Measurements from ENCODE around the gene TCEAL1.
"Not testable (repeated sequence)": the region's sequence is repeated elsewhere in the genome, so short reads cannot be mapped to it uniquely, and the experiment has no call there.

TCEAL1 gene

GRCh38 chrX:103644125-103644524 is 15.3 kb downstream of the TCEAL1 start:
- no peaks in the 10 kb centered on the region for H3K27me3 ChIP-seq (replicated peaks)
- in situ Hi-C loops (cut with HindIII; ENCODE audit: low pct_ligation_motif_present, low sequenced_read_pairs): no loop called here
- DNase-seq: no peak
- no peak overlapping the region for H3K27ac ChIP-seq
- no peak for TF ChIP-seq CTCF (IDR thresholded peaks at IDR 0.05; ENCODE audit: low read depth, low read length, missing control alignments)
- no peak overlapping the region for H3K4me3 ChIP-seq (ENCODE audit: low read depth, low read length)
- no peaks in the 10 kb centered on the region for H3K36me3 ChIP-seq (replicated peaks)

GRCh38 chrX:103647630-103648029 is 18.9 kb downstream of the TCEAL1 start:
- TF ChIP-seq CTCF (IDR thresholded peaks at IDR 0.05; ENCODE audit: low read depth, low read length, missing control alignments): no peak
- no peak for DNase-seq
- Histone ChIP-seq H3K4me3 (ENCODE audit: low read depth, low read length) (no peak overlapping the region), H3K27ac (no peak overlapping the region), H3K27me3 (replicated peaks) (no peaks in the 10 kb centered on the region), H3K36me3 (replicated peaks) (no peaks in the 10 kb centered on the region)
- in situ Hi-C loops (cut with HindIII; ENCODE audit: low pct_ligation_motif_present, low sequenced_read_pairs): no loop called here

- no peak for TF ChIP-seq CTCF (IDR thresholded peaks at IDR 0.05; ENCODE audit: low read depth, low read length, missing control alignments)
- no peak overlapping the region for H3K27ac ChIP-seq
- in situ Hi-C loops (cut with HindIII; ENCODE audit: low pct_ligation_motif_present, low sequenced_read_pairs): no loop called here
- DNase-seq: no peak
- H3K27me3 ChIP-seq (replicated peaks): no peaks in the 10 kb centered on the region
- no peaks in the 10 kb centered on the region for H3K36me3 ChIP-seq (replicated peaks)
- H3K4me3 ChIP-seq (ENCODE audit: low read depth, low read length): no peak overlapping the region
These were observed 22.5 kb downstream of the TCEAL1 start for GRCh38 chrX:103651151-103651773.

- H3K27ac ChIP-seq: peak overlapping the region; percentile 70
These were observed 26.6 kb downstream of the TCEAL1 start for GRCh38 chrX:103655230-103656000.

GRCh38 chrX:103656617-103657016 is 27.8 kb downstream of the TCEAL1 start:
- DNase-seq: peak; percentile 62
- Histone ChIP-seq H3K27me3 (replicated peaks) (no peaks in the 10 kb centered on the region), H3K36me3 (replicated peaks) (no peaks in the 10 kb centered on the region), H3K4me3 (ENCODE audit: low read depth, low read length) (no peak overlapping the region), H3K27ac (peak overlapping the region; percentile 70)
- in situ Hi-C loops (cut with HindIII; ENCODE audit: low pct_ligation_motif_present, low sequenced_read_pairs): no loop called here
- TF ChIP-seq CTCF (IDR thresholded peaks at IDR 0.05; ENCODE audit: low read depth, low read length, missing control alignments): no peak

More at GRCh38 chrX:103655230-103656000, 26.6 kb downstream of the TCEAL1 start:
- peak; percentile 63 for DNase-seq
- H3K4me3 ChIP-seq (ENCODE audit: low read depth, low read length); in situ Hi-C loops (cut with HindIII; ENCODE audit: low pct_ligation_motif_present, low sequenced_read_pairs); H3K27me3 ChIP-seq (replicated peaks); H3K36me3 ChIP-seq (replicated peaks): not testable (repeated sequence)

- DNase-seq; in situ Hi-C loops (cut with HindIII; ENCODE audit: low pct_ligation_motif_present, low sequenced_read_pairs); H3K36me3 ChIP-seq (replicated peaks); H3K4me3 ChIP-seq (ENCODE audit: low read depth, low read length); H3K27me3 ChIP-seq (replicated peaks): not testable (repeated sequence)
- H3K27ac ChIP-seq: peak overlapping the region; percentile 70
These were observed 28.3 kb downstream of the TCEAL1 start for GRCh38 chrX:103657066-103657465.

Measured in brain microvascular endothelial cell (primary cell).